ENCODE data around the gene VPS54.

Gene VPS54, protein sequence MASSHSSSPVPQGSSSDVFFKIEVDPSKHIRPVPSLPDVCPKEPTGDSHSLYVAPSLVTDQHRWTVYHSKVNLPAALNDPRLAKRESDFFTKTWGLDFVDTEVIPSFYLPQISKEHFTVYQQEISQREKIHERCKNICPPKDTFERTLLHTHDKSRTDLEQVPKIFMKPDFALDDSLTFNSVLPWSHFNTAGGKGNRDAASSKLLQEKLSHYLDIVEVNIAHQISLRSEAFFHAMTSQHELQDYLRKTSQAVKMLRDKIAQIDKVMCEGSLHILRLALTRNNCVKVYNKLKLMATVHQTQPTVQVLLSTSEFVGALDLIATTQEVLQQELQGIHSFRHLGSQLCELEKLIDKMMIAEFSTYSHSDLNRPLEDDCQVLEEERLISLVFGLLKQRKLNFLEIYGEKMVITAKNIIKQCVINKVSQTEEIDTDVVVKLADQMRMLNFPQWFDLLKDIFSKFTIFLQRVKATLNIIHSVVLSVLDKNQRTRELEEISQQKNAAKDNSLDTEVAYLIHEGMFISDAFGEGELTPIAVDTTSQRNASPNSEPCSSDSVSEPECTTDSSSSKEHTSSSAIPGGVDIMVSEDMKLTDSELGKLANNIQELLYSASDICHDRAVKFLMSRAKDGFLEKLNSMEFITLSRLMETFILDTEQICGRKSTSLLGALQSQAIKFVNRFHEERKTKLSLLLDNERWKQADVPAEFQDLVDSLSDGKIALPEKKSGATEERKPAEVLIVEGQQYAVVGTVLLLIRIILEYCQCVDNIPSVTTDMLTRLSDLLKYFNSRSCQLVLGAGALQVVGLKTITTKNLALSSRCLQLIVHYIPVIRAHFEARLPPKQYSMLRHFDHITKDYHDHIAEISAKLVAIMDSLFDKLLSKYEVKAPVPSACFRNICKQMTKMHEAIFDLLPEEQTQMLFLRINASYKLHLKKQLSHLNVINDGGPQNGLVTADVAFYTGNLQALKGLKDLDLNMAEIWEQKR

DNA sequence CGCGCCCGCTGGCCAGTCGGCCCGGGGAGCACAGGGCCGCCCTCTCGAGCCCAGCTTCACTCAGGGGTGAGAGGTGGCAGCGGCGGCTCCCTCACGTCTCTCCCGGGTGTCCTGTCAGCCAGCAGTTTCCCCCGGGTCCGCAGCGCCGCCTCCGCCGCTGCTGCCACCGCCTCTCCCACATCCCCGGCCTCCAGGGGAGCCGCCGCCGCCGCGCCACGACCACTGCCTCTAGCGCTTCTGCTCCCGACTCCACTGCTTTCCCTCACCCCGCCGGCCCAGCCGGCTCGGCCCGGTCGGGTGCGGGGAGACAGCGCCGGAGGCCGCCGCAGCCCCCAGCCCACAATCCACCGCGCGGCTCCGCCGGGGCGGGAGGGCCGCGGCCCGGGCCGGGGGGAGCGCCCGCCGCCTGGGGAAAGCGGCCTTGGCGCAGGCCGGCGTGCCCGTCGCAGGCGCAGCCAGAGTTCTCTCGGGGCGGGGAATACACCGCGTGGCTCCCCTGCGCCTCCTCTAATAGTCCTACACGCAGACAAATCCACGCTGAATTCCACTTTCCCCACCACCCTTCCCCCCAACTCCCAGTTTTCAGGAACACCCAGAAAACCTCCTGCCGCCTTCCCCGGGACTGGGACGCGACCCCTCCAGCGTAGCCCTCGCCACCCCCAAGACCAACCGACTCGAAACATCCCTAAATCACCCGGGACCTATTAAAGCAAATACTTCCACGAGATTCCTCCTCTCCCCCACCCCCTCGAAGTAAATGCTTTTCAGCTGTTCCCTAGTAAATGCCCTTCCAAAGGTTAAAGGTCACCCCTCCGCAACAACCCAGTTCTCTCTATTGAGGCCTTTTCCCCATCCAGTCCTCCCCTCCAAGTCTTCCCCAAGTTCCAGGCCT, at the start of gene VPS54:
Gene VPS54 (minus strand): TSS at position 346 of the 892 bp plus-strand sequence. CDS start 35,429 bp downstream, outside the sequence.
- DNase-seq: peak; percentile 33

DNA sequence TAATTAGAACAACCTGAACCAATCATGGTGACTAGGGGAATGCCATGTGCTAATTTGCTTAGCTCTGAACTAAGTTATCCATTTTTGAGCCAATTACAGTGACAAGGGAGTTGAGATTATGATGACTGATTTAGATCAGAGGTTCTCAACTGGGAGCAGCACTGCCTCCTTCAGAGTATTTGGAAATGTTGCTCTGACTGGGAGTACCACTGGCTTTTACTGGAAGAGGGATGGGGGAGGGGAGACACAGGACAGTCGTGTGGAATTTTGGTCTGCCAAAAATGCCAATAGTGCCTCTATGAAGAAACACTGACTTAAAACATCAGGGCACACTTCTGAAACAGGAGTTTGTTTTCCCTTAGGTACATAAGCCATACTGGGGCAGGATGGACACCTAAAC, 48.1 kb upstream of the VPS54 start:
- DNase-seq: no peak

DNA sequence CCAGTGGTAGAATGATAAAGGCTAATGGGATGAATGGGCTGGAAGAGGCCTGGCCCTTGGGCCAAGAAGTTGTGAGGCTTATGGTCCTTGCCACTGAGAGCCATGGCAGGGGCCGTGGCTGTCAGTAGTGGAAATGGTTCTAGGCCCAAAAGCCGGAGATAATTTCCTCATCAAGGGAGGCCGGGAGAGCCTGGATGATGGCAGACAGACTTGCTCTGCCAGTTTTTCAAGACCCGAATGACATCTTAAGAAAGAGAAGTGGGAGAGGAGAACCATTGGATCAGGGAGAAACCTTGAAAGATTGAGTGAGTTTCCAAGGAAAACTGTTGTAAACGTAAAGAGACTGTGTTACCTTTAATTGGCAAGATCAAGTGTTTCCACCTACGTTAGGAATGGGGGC, 46.3 kb upstream of the VPS54 start:
- DNase-seq: no peak

DNA sequence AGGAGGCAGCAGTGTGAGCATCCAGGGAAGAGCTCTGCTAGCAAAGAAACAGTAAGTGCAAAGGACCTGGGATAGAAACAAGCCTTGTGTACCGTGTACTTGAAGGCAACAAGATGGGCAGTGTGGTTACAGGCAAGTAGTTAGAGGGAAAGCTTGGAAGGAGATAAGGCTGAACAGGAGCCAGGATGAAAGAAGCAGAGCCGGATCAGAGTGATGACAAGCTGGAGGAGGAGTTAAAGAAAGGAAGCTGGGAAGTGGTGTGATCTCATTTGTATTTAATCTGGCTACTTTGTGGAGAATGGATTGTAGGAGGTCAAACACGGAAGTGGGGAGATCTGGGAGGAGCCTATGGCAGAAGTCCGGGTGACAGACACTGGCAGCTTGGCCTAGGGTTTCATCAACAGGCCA, 44.7 kb upstream of the VPS54 start:
- DNase-seq: no peak

DNA sequence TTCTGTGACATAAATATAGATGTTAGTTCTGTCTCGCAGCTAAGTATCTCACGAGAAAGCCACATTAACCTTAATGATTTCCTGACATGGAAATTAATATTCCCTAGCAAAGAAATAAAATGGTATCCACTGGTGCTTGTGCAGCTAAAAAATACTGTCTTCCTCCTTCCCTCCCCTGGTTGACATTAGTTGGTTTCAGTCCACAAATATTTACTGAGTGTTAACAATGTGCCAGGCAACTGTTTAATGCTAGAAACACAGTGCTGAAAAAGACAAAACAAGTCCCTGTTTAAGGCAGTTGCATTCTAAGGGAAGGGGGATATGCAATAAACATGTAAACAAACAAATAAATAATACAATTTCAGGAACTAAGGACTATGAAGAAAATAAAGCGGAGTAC, 44.2 kb upstream of the VPS54 start:
- DNase-seq: no peak

DNA sequence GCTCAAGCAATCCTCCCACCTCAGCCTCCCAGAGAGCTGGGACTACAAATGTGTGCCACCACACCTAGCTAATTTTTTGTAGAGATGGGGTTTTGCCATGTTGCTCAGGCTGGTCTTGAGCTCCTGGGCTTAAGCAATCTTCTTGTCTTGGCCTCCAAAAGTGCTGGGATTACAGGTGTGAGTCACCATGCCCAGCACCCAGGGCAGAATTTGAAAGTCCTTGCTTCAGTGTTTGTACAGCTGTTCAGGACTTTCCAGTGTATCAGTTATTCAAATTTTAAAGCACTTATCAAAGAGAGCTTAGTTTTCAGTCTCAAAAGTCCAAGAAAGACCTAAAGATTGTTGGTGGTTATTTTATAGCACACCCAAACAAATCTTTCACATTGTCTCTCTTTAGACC, 43.6 kb upstream of the VPS54 start:
- DNase-seq: no peak

DNA sequence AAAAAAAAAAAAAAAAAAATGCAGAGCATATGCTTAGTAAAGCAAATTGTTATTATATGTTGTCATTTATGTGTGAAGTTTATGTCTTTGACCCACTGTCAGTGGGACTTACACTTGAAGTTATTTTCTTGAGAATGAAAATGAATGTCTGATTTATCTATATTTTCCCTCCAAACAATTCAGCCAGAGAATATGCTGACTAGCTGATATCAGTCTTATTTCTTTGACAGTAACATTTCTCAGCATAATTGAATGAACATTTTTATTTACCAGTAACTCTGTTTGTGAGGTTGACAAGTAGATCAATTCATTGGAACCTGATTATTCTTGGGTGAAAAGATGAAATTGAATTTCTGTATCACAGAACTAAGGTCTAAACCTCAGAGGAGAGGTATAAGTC, 40.0 kb upstream of the VPS54 start:
- no peak for DNase-seq

DNA sequence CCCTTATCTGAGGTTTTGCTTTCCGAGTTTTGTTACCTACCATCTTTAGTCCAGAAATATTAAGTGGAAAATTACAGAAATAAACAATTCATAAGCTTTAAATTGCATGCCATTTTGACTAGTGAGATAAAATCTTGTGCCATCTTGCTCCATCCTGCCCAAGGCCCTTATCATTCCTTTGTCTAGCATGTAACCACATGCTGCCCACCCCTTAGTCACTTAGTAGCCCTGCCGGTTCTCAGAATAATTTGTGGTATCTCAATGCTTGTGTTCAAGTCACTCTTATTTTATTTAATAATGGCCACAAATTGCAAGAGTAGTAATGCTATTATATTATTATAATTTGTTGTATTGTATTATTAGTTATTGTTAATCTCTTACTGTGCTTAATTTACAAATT, 36.8 kb upstream of the VPS54 start:
- DNase-seq: no peak

DNA sequence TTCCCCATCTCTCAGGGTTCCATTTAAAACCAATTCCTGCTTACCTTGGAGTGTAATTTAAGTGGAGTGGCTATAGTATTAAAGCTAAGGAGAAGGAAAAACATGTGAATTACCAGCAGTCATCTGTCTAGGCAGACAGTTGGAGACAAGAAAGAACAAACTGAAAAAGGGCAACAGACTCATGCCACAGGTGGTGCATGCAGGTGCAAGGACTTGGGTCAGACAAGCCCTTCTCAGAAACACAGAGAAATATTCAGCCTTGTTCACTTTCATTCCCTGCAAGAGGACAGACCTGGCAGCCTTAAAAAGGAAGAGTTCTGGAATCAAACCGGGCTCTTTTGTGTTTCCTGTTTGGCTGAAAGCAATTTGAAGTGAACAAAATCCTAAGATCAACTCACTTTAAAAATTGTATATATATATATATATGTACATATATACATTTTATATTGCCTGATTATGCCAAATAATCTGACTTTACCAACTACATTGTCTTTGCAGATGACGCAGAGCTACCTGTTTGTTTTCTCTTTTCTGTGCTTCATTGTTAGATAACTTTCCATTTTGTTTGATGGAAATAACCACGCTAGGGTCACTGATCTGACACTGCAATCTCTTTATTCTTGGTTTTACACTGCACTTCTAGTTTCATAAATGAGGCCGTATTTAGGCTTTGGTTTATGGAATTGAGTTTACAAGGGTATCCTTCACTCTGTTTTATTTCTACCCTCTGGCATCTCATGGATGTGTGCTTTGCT, 35.1 kb upstream of the VPS54 start:
- DNase-seq: no peak

DNA sequence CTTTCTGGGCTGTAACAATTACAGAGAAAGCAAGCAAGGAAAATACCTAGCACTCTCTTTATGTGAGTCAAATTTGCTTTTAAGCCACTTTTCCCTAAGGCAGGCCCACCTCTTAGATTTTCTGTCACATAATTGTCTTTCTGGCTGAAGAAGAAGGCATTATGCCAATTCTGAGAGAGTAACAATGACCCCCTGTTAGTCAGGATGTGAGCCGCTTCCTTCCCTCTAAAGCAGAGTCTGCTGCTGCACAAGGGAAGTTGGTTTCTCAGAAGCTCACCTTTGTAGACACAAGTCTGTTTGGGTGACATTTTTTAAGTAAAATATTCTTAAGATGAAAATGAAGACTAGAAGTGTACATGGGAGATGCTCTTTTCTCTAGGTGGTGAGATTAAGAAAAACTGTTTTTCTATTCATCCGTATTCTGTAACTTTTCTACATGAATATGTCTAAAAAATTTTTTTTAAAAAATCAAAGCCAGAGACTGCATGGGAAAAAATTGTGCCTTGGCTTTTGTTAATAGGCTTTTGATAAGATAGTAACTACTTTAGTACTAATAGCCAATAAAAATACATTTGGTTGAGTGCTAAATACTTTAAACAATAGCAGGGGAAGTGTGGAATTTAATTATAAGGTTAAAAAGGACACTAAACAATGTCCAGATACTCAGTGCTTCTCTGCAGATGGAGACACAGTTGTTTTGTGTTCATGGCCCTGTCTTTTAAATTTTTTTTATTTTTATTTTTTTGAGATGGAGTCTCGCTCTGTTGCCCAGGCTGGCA, 33.4 kb upstream of the VPS54 start:
- DNase-seq: no peak

DNA sequence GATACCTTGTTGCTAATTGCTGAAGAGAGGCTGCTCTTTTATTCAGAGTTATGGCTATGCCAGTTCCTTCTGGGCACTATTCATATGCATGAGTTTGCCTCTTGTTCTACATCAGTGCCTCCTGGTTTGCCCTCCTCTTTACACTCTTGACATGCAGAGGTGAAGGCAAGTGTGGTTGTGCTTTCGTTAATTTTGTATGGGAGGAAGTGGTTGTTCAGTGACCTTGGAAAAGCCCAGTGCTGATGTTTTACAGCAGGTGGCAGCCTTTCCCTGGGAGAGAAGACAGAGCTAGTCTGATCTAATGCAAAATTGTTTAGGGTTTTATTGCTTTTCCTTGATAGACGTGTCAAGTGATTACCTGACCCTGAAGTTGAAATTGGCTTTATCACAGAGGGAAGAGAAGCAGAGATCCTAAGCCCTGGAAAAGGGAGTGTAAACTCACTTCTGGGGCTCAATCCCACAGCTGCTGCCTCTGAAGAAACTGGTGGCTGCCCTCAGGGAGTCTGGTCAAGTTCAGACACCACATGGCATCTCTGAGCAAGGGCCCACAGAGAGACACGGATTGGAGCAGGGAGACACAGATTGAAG, 30.5 kb upstream of the VPS54 start:
- peak; percentile 47 for DNase-seq

DNA sequence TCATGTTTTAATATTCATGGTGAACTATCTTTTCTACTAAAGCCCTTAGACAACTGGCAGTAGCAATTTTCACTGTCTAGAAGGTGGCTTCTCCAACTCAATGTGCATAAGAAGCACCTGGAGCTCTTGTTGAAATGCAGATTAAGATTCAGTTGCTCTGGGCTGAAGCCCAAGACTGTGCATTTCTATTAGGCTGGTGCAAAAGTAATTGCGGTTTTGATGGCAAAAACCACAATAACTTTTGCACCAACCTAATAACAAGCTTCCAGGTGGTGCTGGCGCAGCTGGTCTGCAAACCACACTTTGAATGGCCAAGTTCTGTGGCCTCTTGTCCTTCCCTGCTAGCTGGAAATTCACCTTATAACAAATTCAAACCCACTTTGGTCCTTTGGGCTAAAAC, 26.7 kb upstream of the VPS54 start:
- no peak for DNase-seq

DNA sequence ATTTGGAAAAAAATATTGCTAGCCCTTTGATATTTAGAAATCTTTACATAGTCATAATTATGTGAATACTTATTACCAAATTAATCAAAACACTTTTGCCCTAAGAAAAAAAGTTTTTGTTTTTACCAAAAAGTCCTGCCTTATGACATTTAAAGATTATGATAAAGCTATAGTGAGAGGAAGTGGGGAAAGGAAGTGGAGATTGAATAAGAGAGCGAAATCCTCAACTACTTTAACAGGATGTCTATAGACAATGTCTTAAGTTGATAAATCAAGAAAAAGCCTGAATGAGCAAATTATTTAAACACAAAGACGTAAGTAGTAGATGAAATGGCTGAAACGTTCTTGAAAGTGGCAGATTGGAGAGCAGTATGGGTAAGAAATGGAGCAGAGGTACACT, 20.9 kb upstream of the VPS54 start:
- DNase-seq: no peak

DNA sequence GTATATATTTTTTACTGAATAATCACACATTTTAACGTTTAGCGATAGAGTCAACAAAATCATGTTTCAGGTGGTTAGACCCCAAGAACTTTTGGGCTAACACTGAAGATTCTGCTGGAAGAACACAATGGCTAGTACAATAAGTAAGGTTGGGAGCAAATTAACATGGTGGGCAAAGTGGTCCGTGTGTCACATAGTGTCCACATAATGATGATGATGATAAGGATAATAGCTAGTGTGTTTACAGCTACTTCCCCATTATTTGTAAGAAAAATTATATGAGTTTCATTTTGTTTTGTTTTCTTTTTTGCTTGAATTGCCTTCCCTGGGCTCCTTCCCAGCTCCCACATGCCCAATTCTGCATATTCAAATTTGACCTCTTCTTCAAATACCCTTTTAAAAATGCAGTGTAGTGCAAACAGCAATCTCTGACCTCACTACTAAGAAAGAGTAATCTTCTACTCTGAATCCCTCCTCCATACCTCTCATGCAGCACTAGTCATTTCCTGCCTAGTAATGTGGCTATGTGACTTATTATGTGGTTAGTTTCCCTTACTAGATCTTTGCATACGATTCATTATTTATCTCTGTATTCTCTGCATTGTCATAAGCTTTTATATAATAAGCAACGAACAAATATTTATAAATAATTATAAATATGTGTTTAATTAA, 16.9 kb upstream of the VPS54 start:
- DNase-seq: no peak

DNA sequence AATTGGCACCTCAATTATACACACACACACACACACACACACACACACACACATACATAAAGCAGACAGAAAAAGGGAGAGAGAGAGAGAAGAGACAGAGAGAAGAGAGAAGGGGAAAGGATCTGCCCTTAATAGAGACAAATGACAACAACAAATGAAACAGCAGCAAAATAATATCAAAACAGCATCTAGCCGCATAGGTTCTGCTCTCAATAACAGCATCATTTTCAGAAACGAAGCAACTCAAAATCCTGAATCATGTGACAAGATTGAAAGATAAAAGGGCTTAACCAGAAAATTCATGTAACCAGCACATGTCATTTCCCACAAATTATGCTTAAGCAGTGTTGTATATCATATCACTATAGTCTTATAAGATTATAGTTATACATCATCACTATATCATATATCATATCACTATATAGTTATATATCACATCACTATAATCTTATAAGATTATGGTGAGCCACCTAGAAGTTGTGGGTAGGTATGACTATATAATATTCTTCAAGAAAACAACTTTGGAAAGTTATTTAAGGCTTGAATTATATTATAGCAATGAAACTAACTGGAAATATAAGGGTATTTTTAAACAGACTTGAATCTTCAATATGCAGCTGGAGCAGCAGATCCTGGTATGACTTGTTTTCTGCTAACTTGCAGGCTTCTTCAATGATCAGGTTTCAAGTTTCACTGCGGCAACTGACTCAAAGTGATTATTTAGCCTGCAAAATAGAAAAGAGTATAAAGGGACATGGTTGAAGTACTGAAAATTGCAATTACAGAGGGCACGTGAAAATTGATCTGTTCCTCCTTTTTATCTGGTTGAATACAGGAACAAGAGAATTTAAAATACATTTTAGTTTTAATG, 16.1 kb upstream of the VPS54 start:
- no peak for DNase-seq

DNA sequence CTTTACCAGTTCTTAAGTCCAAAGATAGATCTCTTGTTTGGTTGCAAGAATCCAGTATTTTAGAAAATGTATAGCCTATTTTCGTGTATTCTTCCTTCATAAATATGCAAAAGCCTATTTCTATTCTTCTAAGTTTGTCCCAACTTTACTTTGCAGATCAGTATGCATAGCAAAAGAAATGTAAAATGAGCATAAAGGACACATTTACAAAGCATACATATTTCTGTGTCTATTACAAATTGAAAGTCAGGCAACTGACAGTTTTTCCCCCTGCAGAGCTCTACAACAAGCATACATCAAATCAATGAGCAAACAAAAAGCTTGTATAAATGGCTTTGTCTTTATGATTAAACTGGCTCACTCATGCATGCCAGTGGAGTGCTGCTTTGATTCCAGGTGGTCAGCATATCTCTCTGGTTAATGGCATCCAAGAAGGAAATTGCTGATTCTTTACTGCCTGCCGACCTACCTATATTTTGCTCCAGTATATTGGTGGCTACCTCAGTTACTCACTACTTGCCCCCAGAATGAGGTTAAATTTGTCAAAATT, 10.0 kb upstream of the VPS54 start:
- no peak for DNase-seq

DNA sequence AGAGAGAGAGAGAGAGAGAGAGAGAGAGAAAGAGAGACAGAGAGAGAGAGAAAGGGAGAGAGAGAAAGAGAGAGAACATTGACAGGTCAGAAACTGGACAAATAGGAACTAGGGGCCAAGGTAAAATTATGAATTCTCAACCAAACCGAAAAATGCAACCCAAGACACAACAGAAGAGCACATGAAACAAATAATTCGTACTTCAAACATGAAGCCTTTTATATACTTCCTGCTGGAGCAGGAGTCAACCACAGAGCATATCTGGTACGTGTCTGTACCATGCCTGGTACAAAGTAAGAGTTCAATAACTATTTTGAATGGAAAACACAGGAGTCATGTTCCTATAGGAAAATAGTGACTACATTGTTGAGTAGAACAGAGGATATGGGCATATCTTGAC, 6.5 kb upstream of the VPS54 start:
- no peak for DNase-seq

DNA sequence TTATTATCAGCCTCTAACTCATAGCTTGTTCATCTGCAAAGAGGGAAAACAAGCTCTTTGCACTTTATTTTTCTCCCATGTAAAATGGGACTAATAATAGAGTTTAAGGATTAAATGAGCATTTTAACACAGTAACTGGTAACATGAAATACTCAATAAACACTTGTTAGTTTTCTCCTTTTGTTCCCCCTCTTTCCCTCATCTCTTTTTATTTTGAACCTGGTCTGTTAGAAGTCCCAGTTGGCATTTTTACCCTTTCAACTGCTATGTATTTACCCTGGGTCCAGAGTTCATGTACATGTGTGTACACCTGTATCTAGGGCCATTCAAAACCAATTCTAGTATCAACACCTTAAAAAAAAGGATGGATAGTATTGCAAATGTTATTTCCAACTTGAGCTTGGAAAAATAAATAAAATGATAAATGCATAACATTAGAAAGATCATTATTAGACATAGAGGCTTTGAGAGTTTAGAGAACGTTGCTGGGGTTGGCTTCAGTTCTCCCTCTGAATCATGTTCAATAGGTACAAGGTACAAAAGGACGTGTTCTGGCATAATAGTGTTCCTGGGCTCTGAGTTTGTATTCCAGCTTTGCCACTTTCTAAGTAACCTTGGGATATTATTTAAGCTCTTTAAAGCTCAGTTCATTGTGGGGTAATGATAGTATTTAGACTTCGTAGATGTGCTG, 5.2 kb upstream of the VPS54 start:
- no peak for DNase-seq

All from NCI-H1694 (cell line).